ENCODE results near the gene MYLK.
A peak's percentile ranks its signal among the peaks of the same experiment; 100 is the strongest.
"Not testable (repeated sequence)": the region's sequence is repeated elsewhere in the genome, so short reads cannot be mapped to it uniquely, and the experiment has no call there.

MYLK gene

DNA sequence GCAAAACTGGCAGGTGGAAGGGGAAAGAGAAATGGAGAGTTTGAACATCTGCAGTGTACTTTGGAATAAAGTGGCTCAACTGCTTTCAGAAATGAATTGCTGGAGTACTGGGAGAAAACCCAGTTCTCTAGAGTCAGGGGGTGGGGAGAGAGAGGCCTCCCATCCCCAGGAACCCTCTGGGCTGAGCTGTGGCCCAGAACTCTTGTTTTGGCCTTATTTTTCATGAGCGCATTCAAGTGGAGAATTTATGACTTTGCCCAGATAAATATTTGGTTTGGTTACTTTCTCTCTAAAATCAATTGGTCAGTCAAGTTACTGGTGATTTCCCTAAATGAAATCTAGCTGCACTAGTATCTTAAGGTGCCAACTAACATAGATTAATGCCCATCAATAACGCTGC is 270.6 kb downstream of the MYLK start:
- DNase-seq, result no peak

DNA sequence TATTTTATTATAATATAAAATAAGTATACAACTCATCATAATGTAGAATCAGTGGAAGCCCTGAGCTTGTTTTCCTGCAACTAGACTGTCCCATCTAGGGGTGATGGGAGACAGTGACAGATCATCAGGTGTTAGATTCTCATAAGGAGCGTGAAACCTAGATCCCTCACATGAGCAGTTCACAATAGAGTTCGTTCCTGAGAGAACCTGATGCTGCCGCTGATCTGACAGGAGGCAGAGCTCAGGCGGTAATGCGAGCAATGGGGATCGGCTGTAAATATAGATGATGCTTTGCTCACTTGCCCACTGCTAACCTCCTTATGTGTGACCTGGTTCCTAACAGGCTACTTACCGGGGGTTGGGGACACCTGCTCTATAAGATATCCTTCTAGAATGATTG is 272.5 kb downstream of the MYLK start:
- DNase-seq, result not testable (repeated sequence)

DNA sequence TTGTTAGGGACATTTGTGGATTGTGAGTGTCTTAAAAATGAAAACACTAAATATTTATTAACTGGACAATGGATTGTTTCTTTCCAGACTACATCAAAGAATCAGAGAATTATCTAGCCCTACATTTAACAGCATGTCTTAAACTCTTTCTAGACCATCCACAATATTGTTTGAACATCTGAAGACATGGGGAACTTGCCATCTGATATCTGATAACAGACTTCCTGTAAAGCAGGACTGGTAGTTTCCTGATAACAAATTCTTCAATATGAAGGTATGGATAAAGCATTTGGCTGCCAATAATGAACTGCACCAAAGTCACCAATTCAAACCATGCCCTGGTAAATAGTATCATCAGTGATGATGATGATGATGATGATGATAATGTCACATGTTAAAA is 273.1 kb downstream of the MYLK start:
- DNase-seq, result no peak

DNA sequence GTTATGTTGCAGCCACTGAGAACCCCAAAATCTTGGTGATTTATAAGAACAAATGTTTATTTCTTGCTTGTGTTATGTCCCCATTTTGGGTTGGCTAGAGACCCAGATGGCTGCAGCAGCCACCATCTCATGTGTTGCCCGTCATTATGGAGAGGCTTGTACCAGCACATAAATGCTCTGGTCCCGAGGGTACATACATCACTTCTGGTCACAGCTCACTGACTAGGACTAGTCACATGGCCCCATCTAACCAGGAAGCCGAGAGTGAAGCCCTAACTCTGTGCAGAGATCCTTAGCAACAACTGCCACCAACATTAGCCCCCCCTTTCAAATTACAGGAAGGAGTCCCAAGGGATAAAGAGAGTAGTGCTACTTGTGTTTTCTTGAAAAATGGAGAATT is 273.8 kb downstream of the MYLK start:
- DNase-seq, result no peak

DNA sequence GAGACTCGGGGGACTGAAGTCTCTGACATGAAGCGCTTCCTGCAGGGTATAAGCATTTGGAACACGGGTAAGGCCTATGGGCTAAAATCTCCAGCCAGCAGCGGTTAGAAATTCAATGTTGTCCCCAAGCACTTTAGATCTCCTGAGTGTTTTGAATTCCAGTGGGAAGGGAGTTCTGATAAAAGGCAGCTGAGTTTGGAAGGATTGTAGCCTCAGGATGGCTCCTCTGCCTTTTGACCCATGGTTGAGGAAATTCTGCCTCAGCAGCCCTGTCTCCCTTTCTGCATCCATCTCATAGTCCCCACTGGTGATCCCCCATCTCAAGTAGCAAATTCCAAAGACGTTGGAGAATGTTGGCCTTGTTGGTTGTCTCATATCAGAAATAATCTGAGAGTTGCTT is 275.1 kb downstream of the MYLK start:
- no peak for DNase-seq

DNA sequence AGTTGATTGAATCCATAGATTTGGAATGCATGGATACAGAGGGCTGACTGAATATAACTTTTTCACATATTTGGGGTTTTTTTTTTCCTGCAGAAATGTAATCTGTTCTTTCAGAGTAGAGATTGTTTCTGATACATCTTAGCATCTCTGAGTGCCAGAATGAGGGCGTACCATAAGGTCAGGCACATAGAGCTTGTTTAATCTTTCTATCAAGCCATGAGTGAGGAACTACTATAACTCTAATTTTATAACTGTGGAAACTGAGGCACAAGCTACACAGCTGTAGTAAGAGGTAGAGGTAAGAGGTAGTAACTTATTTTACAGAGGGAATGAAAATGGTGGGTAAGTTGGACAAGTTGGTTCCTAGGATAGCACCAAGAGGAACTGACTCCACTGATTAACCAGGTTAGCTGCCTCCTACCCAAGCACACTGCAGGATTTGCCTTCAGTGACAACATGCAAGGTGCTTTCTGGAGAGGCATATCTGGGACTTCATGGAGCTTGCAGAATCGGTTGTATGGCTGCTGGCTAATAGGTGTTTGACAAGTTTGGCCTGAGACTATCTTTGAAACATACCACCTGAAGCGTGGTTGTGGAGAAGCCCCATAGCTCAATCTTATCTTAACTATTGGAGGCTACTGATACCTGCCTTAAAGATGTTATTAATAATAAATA is 275.7 kb downstream of the MYLK start:
- DNase-seq, result no peak

DNA sequence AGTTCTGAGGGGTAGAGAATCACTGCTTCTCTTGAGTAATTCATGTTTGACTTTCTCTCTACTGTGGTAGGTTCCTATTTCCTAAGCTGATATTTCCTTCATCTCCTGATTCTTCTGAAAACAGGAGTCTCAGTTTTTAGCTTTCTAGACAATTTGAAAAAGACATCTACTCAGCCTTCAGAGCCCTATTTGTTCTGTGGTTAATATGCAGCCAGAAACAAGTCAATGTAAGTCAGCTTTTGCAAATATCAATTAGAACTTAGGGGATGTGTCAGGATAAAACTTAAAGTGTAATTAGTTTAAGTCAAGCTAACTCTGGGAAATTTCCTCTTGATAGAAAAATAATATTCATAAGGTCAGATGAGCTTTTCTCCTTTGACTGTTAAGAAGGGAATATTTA is 277.6 kb downstream of the MYLK start:
- DNase-seq, result no peak

DNA sequence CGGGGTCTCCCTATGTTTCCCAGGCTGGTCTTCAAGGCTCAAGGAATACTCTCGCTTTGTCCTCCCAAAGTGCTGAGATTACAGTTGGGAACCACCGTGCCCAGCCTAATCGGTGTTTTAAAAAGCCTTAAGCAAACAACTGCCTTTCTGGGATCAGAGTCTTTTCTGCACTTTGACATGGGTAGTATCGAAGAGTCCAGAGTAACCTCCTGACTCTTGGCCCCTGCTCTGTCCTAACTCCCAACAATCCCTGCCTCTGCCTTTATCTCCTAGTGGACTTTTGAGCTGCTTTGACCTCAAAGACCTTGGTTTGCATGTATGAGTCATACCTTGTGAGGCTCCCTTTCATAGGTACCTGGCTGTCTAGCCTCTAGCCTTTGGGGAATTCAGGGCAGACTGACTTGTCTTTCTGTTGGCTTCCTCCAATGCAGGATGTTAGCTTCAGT is 278.3 kb downstream of the MYLK start:
- DNase-seq, result no peak

DNA sequence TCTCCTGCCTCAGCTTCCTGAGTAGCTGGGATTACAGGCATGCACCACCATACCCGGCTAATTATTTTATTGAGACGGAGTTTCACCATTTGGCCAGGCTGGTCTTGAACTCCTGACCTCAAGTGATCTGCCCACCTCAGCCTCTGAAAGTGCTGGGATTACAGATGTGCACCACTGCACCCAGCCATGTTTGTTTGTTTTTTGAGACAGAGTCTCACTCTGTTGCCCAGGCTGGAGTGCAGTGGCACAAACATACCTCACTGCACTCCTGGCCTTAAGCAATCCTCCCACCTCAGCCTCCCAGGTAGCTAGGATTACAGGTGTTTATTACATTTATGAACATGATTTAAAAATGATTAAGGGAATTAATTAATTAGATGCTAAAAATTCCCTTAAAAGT is 281.0 kb downstream of the MYLK start:
- not testable (repeated sequence) for DNase-seq

DNA sequence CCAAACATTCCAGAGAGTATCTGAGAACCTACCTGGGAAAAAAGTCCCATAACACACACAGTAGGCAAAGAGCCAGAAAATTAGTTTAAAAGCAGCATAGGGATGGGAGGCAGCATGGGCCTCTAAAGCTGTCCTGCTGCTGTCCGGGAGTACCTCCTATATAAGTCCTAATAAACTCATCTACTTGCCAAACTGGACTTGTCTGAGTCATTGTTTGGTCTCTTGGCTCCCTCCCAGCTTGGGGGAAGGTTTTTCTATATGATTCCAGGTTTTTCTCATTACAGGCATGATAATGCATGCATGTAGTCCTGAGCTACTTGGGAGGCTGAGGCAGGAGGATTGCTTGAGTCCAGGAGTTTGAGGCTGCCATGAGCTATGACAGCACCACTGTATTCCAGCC is 281.8 kb downstream of the MYLK start:
- no peak for DNase-seq

DNA sequence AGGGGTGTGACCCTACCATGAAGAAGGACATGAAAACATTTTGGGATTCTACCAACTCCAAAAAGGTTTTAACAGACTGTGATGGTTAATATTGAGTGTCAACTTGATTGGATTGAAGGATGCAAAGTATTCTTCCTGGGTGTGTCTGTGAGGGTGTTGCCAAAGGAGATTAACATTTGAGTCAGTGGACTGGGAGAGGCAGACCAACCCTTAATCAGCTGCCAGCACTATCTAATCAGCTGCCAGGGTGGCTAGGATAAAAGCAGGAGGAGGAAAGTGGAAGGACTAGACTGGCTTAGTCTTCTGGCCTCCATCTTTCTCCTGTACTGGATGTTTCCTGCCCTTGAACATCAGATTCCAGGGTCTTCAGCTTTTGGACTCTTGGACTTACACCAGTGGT is 283.3 kb downstream of the MYLK start:
- not testable (repeated sequence) for DNase-seq

DNA sequence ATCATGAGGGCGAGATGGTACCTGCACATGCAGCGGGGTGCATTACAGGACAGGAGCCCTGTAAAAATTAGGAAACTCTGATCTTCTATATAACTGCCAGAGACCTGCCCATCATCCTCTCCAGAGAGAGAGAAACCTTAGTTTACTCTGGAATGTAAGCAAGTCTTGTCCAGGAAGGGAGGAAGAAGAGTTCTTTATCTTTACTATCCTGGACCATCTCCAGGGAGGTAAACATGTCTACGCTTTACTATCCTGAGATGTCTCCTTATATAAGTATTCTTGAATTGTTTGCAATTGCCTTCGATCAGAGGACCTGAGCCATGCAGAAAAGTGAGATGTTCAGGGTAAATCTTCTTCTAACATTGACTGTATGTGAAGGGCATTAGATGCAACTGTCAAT is 286.6 kb downstream of the MYLK start:
- DNase-seq, result no peak

DNA sequence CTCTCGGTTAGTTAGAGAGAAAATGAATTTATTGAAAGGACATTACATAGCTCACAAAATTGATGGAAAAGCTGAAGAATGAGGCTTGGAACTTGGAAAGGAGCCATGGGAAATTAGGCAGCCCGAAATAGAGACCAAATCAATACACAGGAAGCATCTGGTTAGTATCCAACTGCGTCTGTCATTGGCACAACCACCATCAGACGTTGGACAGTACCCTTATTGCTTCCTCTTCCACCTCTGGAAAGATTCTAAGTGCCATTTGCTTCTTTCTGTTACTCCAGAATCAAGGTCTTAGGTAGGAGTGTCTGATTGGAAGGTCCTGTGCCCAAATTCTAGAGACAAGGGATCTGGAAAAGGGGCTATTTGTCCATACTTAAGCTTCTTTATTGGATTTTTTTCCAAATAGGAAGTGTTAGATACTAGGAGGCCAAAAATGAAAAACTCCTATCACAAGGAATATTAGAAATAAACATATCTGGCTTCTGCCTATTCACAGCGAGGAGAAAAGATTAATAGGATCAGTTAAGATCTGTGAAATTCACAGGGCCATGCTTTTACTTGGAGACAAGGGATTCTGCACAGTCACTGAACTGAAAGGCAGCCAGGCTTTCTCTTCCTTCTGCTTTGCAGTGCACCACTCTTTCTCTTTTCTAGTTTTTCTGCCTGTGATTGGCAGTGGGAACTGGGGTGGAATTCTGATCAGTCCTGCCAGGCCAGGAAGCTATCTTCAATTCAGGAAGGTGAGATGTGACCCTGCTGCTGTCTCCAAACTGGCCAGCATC is 288.5 kb downstream of the MYLK start:
- no peak for DNase-seq

DNA sequence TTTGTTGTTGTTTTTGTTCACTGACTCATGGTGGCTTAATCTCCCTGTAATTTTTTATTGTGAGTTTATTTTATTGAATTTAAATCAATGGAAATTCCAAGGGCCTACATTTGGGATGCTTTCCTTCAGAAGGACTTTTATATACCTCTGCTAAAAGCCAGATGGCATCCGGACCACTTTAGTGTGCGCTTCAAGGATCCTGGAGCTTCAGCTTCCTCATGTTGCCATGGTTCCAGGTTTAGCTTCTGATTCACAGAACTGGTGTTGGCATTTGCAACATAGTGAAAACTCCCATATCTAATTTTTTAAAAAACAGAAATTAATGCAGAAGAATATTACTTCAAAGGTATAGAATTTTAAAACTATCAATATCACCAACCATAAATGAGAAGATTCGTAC is 290.8 kb downstream of the MYLK start:
- DNase-seq, result no peak

DNA sequence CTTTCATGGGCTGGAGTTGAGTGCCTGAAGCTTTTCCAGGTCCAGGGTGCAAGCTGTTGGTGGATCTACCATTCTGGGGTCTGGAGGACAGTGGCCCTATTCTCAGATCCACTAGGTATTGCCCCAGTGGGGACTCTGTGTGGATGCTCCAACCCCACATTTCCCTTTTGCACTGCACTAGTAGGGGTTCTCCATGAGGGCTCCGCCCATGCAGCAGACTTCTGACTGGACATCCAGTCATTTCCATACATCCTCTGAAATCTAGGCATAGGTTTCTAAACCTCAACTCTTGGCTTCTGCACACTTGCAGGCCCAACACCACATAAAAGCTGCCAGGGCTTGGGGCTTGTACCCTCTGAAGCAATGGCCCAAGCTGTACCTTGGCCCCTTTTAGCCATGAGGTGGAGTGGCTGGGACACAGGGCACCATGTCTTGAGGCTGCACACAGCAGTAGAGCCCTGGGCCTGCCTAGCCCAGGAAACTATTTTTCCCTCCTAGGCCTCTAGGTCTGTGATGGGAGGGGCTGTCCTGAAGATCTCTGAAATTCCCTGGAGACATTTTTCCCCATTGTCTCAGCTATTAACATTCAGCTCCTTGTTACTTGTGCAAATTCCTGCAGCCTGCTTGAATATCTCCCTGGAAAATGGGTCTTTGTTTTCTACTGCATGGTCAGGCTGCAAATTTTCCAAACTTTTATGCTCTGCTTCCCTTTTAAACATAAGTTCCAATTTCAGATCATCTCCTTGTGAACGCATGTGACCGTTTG is 293.3 kb downstream of the MYLK start:
- no peak for DNase-seq

DNA sequence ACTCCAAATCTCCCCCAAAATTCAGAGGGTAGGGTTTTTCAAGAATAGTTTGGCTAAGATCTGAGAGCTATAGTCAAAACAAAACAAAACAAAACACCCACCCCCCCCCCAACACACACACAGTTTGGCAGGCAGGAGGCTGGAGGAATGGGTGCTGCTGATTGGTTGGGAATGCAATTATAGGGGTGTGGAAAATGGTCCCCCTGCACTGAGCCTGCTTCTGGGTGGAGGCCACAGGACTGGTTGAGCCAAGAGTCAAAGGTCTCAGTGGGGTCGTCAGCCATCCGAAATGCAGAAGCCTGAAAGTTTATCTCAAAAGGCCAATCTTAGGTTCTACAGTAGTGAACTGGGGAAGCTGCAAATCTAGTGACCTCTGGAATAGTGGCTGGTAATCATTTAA is 296.7 kb downstream of the MYLK start:
- no peak for DNase-seq

DNA sequence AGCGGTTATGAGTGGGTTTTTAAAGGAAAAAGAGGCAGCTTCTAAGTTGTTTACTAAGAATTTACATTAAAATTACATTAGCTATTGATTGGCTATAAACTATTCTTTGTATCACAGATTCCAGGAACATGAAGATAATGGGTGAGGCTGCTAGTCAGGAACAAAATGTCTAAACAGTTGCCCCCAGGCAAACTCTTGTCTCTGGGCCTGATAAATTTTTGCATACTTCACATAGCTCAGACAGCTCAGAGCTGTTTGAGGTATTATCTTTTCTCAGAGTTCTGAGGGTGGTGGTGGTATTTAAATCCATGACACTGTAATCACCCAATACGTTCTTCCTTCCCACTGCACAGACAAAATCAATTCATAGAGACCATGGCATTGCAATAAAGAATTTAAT is 297.2 kb downstream of the MYLK start:
- no peak for DNase-seq

DNA sequence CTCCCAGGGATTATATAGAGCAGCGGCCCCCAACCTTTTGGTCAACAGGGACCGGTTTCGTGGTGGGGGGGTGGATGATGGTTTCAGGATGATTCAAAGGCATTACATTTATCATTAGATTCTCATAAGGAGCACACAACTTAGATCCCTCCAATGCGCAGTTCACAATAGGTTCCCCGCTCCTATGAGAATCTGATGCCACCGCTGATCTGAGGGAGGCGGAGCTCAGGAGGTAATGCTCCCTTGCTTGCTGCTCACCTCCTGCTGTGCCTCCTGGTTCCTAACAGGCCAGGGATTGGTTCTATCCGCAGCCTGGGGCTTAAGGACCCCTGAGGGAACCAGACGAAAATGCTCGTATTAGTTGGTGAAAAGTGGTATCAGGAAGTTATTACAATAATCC is 298.0 kb downstream of the MYLK start:
- DNase-seq, result peak; percentile 24 to 35

DNA sequence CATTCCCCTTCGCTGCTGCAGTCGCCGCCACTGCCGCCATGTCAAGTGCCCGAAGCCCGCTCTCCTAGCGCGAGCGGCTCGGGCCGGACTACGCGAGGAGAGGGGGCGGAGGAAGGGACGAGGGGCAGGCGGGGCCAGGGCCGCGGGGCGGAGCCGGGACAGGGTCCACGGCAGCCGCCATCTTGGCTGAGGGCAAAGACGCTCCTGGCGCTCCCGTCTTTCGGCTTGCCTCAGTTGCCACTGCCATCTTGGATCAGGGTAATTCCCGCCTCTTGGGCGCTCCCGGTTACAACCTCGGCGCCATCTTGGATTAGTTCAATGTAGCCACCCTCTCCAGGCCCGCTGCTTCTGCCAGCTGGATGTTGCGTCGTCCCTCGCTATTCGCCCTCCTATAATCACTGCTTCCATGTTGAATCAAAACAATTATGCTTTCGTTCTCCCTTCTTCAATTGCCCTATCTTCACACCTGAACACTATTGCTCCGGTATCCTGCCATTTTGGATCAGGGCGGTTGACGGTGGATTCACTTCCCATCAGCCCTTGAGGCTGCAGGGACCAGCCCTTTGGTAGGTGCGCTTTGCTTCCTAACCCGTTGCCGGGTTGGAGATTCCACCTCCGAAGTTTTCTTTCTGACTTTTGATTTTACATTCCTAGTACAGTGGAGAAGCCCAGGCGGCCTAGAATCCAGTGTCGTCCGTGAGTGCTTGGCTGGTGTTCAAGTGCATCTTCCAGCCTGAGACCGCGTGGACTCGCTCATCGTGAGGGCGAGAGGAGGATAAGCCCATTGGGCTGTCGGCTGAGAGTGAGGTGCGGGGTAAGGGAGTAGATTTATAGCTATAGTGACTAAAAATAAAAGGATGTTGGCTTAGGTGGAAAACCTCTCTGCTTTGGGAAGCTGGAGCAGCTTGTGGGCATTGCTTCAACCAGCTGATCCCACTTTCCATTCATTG is 298.9 kb downstream of the MYLK start, which contains the start of gene HACD2:
TSS of gene HACD2 (minus strand) at position 66 of the 950 bp plus-strand sequence. CDS start at position 40, 26 bp downstream.
- peak; percentile 91 for DNase-seq

DNA sequence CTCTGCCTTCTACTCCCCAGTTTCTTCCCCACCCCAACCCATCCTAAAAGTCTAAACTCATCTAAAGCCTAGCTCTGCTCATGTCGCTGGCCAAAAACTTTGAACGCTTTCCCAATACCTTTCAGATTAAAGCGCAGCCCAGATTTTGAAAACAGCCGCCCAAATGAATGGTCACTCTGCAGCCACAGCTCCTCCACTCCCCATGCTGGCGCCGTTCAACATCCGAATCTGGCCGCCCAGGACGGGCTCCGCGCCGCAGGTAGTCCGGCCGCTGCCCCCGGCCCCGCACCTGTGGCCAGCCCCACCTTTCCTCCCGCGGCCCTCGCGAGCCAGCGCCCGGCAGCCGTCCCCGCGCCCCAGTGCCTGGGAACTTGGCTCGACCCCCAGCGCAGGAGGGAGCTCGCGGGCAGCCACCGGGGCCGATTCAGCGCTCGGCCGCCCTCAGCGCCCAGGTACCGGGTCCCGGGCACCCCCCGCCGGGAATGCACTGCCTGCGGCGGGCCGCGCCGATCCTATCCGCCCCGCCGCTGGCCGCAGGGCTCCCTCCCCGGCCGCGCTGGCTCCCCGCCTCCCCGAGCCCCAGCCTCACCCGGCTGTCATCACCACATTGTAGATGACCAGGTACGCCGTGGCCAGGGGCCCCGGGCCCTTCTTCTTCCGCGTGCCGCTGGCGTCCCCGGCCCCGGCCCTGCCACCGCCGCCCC is 299.7 kb downstream of the MYLK start:
- peak in 1 of 2 donors; percentile 1 for DNase-seq

DNA sequence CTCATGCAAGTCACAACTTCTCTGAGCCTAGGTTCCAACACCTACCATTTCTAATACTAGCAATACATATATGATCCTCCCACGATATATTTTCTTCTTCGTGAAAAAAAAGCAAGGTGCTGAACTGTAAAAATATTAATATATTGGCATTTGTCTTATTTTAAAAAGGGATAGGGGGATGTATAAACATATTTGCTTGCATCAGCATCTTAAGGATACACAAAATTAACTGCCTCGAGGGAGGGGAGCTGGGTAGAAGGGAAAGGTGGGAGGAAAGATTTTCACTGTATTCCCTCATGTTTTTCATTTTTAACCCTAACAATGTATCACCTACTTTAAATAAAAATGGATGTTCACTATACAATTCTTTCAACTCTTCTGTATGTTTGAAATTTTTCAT is 300.6 kb downstream of the MYLK start:
- DNase-seq, result no peak

DNA sequence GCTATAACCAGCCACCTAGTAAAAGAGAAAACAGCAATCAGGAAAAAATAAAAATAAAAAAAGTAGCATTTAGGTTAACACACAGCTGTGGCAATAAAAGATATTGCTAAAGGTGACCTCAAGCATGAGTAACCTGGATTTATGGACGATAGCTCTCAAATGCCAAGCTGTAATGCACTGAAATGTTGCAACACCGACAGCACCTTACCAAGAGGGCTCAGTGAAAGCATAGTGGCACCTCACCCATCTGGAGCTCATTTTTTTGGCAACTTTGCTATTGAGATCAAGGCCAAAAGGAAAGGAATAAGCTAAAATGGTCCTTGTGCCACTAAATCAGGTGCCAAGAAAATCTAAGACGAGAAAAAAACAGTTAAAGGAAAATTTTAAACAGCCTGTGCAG is 301.8 kb downstream of the MYLK start:
- no peak for DNase-seq

All from stimulated activated CD4-positive, alpha-beta T cell treated with anti-CD3 and anti-CD28 coated beads, Interleukin-2, amount 100 ng/mL, for 48 hours (primary cell).